Testis (tissue), 3 donors: Measurements from ENCODE around the gene PDE6B. TPM values are rescaled to one million over a fixed set of nuclear protein-coding genes. Genes with fewer than 3 reads are reported as not detected.
A peak's percentile ranks its signal among the peaks of the same experiment; 100 is the strongest.

Experiments
- DNase-seq: peaks from one replicate; pipeline ENCODE4 v3.0.0-alpha.2; 2019
- H3K27ac ChIP-seq, 2 donors: fragments of 200-600 bp; sonication (generic); one replicate each; pipeline ENCODE4 v1.5.1; 2019
- H3K27me3 ChIP-seq: fragments of 200-600 bp; sonication (generic); one replicate; pipeline ENCODE4 v1.5.1; 2019
- H3K36me3 ChIP-seq: fragments of 200-600 bp; sonication (generic); one replicate; pipeline ENCODE4 v1.5.1; 2017; ENCODE audit warnings: low read depth; ENCODE audit errors: missing control alignments
- H3K4me1 ChIP-seq: fragments of 200-600 bp; sonication (generic); one replicate; pipeline ENCODE4 v1.5.1; 2019
- H3K4me3 ChIP-seq, 2 donors: fragments of 200-600 bp; sonication (generic); one replicate each; pipeline ENCODE4 v1.5.1; 2017 to 2019
- H3K9me3 ChIP-seq: fragments of 200-600 bp; sonication (generic); one replicate; pipeline ENCODE4 v1.5.1; 2017
- POLR2A ChIP-seq: fragments of 450-650 bp; IDR thresholded peaks from one replicate; pipeline ENCODE4 v1.6.1; 2017; ENCODE audit warnings: antibody characterized with exemption, mild to moderate bottlenecking, moderate library complexity
- WGBS, 2 donors: methylation state at CpG; one replicate each; pipeline ENCODE4 v1.1.5; 2018; 5-methylcytosine and 5-hydroxymethylcytosine counted together
- intact Hi-C: fragments of 100-400 bp; cut with DNase I; formaldehyde crosslinking; loops from one replicate; pipeline ENCODE4 v1.15.1; 2023; ENCODE audit warnings: low total_unique reads
- polyA plus RNA-seq: library from polyadenylated mRNA; stranded (reverse); fragments of 350-450 nt; fragmentation: Illumina TruSeq; extraction: RNeasy Lipid Tissue Mini Kit (QIAGEN cat#74804); gene quantifications from one replicate; pipeline ENCODE4 v1.2.3, GENCODE V29; 2014; ENCODE audit warnings: low read depth, low replicate concordance; ENCODE audit not compliant: insufficient read depth
- total RNA-seq, 2 donors: library from RNA; depleted of rRNA; stranded (reverse); fragments of >200 nt; gene quantifications; one replicate each; pipeline ENCODE4 v1.2.3, GENCODE V29; 2016
- TF ChIP-seq, protein P1 (sequence below), 3 experiments: fragments of 450-650 bp in 2 of 3; fragments of 200-600 bp in 1 of 3; sonication (generic) in 1 of 3; IDR thresholded peaks; one replicate each; pipeline ENCODE4 v1.5.1; 2016 to 2019; ENCODE audit warnings: antibody characterized with exemption in 3 of 3, mild to moderate bottlenecking in 2 of 3, moderate library complexity in 1 of 3

PDE6B gene
- total and polyA plus RNA-seq, 3 donors from 2014 or later, result 5.9 to 11.4 (median 5.9) TPM

DNA sequence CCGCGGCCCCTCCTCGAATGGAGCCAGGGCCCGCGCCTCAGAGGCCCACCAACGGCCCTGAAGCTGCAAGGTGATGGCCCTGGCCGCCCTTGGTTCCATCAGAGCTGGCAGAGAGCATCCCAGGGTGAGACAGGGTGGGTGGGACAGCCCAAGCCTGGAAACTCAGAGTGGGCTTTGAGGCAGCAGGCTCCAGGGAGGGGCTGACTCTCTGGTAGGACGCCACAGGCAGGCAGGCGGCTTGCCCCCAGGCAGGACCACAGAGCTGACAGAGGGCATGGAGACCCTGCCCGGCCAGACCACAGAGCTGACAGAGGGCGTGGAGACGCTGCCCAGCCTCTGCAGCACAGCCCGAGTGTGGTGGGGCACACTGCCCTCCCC, 53.7 kb downstream of the PDE6B start:
- no peak for DNase-seq
- H3K27ac ChIP-seq, result no peak overlapping the region
- intact Hi-C loops, result no loop called here
- H3K27me3 ChIP-seq, result no peaks in the 10 kb centered on the region
- no peak for TF ChIP-seq POLR2A
- TF ChIP-seq, protein P1, sequence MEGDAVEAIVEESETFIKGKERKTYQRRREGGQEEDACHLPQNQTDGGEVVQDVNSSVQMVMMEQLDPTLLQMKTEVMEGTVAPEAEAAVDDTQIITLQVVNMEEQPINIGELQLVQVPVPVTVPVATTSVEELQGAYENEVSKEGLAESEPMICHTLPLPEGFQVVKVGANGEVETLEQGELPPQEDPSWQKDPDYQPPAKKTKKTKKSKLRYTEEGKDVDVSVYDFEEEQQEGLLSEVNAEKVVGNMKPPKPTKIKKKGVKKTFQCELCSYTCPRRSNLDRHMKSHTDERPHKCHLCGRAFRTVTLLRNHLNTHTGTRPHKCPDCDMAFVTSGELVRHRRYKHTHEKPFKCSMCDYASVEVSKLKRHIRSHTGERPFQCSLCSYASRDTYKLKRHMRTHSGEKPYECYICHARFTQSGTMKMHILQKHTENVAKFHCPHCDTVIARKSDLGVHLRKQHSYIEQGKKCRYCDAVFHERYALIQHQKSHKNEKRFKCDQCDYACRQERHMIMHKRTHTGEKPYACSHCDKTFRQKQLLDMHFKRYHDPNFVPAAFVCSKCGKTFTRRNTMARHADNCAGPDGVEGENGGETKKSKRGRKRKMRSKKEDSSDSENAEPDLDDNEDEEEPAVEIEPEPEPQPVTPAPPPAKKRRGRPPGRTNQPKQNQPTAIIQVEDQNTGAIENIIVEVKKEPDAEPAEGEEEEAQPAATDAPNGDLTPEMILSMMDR (IDR thresholded peaks at IDR 0.05), result no peak
- H3K9me3 ChIP-seq, result no peaks in the 10 kb centered on the region
- no peaks in the 10 kb centered on the region for H3K36me3 ChIP-seq
- H3K4me3 ChIP-seq, result no peak overlapping the region
- WGBS, 2 donors, result 80 to 90% methylated on average over 2 to 13 of the region's 13 CpGs
- H3K4me1 ChIP-seq, result peaks cover 30% of the 10 kb centered on the region

DNA sequence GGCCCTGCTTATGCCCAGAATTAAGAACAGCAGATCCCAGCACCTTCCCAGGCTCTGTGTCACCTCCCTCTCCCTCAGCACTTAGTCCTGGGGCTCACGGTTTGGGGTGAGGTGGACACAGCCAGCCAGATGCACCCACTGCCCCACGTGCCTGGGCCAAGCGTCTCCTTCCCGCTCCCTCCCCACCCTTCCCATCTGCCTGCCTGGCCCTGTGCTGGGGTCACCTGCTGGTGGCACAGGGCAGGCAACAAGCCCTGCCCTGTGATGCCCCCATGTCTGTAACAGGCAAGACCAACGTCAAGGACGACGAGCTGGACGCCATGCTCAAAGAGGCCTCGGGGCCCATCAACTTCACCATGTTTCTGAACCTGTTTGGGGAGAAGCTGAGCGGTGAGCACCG, 54.3 kb downstream of the PDE6B start:
- Histone ChIP-seq H3K27me3 (no peaks in the 10 kb centered on the region), H3K9me3 (no peaks in the 10 kb centered on the region), H3K36me3 (no peaks in the 10 kb centered on the region), H3K27ac (no peak overlapping the region), H3K4me1 (peaks cover 30% of the 10 kb centered on the region), H3K4me3 (no peak overlapping the region)
- 84 to 85% methylated on average over 11 of the region's 11 CpGs for WGBS, 2 donors
- DNase-seq, result no peak
- intact Hi-C loops, result no loop called here
- no peak for TF ChIP-seq POLR2A
- TF ChIP-seq, protein P1 (IDR thresholded peaks at IDR 0.05), result no peak

DNA sequence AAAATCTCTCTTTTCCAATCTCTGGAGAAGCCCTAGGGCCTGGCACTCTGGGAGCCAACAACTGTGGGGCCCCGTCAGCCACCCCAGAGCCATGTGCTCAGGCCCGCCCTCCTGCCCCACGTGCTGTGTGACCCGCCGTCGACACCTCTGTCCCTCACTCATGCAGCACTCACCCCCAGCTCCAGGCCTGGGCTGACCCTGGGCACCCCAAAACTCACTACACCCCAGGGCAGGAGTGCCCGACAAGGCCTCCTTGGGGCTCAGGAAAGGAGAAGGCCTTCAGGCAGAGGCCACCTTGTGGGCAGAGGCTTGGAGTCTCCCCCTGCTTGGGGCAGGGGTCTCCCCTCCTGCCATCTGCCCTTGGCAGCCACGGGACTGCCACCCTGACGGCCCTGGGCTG, 54.7 kb downstream of the PDE6B start:
- intact Hi-C loops, result no loop called here
- Histone ChIP-seq H3K9me3 (no peaks in the 10 kb centered on the region), H3K27me3 (no peaks in the 10 kb centered on the region), H3K4me3 (no peak overlapping the region), H3K36me3 (no peaks in the 10 kb centered on the region), H3K4me1 (peaks cover 29% of the 10 kb centered on the region), H3K27ac (no peak overlapping the region)
- TF ChIP-seq POLR2A, result no peak
- TF ChIP-seq, protein P1 (IDR thresholded peaks at IDR 0.05), result no peak
- 76 to 81% methylated on average over 9 of the region's 9 CpGs for WGBS, 2 donors
- DNase-seq, result no peak

DNA sequence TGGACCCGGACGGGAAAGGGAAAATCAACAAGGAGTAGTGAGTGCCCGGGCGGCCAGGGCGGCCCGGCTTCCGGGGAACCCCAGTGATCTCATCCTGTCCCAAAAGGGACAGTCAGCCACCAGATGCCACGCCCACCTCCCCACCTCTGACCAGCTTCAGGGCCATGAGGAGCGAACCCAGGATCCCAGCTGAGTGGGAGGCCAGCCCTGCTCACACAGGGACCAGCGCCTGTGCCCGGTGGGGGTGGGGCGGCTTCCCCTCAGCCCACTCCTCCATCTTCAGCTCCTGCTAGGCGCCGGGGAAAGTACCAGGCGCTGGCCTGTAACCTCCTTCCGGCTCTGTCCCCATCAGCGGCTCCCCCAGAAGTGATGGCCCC, 55.2 kb downstream of the PDE6B start:
- DNase-seq, result no peak
- Histone ChIP-seq H3K4me3 (no peak overlapping the region), H3K27ac (no peak overlapping the region), H3K9me3 (no peaks in the 10 kb centered on the region), H3K36me3 (no peaks in the 10 kb centered on the region), H3K4me1 (peaks cover 25% of the 10 kb centered on the region), H3K27me3 (no peaks in the 10 kb centered on the region)
- TF ChIP-seq POLR2A, result no peak
- TF ChIP-seq, protein P1 (IDR thresholded peaks at IDR 0.05), result no peak
- intact Hi-C loops, result no loop called here
- WGBS, 2 donors, result 32 to 47% methylated on average over 4 to 17 of the region's 17 CpGs

DNA sequence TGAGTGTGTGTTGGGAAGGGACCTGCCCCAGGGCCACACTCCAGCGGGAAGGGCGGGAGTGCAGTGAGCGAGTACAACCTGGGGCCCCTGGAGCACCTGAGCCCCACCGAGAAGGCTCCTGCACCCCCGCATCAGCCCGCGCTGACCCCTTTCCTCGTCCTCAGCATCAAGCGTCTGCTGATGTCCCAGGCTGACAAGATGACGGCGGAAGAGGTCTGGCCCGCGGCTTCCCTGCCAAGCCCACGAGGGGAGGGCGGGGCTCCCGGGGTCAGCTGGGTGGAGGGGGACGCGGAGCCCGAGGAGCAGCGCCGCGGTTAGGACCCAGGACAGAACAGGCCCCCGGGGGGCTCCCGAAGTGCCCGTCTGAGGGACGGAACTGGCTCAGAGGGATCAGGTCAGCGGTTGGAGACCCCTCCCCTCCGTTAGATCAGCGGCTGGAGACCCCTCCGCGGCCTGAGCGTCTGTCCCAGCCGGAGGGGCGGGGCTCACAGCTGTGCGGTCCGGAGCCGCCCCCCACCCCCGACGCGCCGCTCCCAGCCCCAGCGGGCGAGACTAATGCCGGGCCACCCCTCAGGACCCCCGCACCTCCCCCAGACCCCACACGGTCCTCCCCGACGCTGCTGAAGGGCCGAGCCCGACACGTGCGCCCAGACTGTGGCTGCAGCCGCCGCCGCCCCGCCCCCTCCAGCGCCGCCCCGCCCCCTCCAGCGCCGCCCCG, 55.7 kb downstream of the PDE6B start:
- DNase-seq, result peak; percentile 52
- intact Hi-C loops, result no loop called here
- Histone ChIP-seq H3K4me3 (peak overlapping the region; percentile 36 to 56), H3K27me3 (no peaks in the 10 kb centered on the region), H3K9me3 (no peaks in the 10 kb centered on the region), H3K4me1 (peaks cover 20% of the 10 kb centered on the region), H3K27ac (no peak overlapping the region), H3K36me3 (no peaks in the 10 kb centered on the region)
- WGBS, 2 donors, result 3% methylated on average over 37 of the region's 62 CpGs; no CpG with 5 or more reads in 1 of the 2 donors
- TF ChIP-seq, protein P1 (IDR thresholded peaks at IDR 0.05), result no peak
- no peak for TF ChIP-seq POLR2A
